A549 (cell line): Measurements from ENCODE around the gene VASH2.

ENCODE experiments used
- BHLHE40 ChIP-seq: IDR thresholded peaks from 2 replicates; pipeline ENCODE4 v1.6.1; 2012; ENCODE audit warnings: low read depth, low read length, inconsistent platforms
- CHD2 ChIP-seq: fragments of 150-350 bp; IDR thresholded peaks from 2 replicates; pipeline ENCODE4 v1.6.1; 2014; ENCODE audit warnings: low read length; ENCODE audit not compliant: partially characterized antibody
- CTCF ChIP-seq: fragments of >200 bp; sonication (Bioruptor Twin); formaldehyde crosslinking; IDR thresholded peaks from 3 replicates; pipeline ENCODE4 v1.5.1; 2016
- EP300 ChIP-seq, 2 experiments: fragments of >200 bp; sonication (Bioruptor Twin); formaldehyde crosslinking; IDR thresholded peaks; 2 replicates in 1 of 2; 3 replicates in 1 of 2; pipeline ENCODE4 v1.6.1; 2016 to 2017
- HDAC2 ChIP-seq: fragments of 200-600 bp; sonication (generic); IDR thresholded peaks from 2 replicates; pipeline ENCODE4 v1.6.1; 2016
- KDM5A ChIP-seq: fragments of 200-600 bp; sonication (generic); IDR thresholded peaks from 2 replicates; pipeline ENCODE4 v1.6.1; 2016; ENCODE audit warnings: antibody characterized with exemption, mild to moderate bottlenecking
- POLR2A ChIP-seq: IDR thresholded peaks from 2 replicates; pipeline ENCODE4 v1.6.1; 2012; ENCODE audit warnings: mild to moderate bottlenecking, low read length
- RCOR1 ChIP-seq: fragments of 150-350 bp; IDR thresholded peaks from 2 replicates; pipeline ENCODE4 v1.6.1; 2014; ENCODE audit warnings: antibody characterized with exemption, low read length, low read depth
- REST ChIP-seq: fragments of 200-600 bp; sonication (generic); IDR thresholded peaks from 2 replicates; pipeline ENCODE4 v1.6.1; 2016; ENCODE audit warnings: antibody characterized with exemption, mild to moderate bottlenecking, moderate library complexity
- RFX5 ChIP-seq: fragments of 450-650 bp; IDR thresholded peaks from 2 replicates; pipeline ENCODE4 v1.7.1; 2014; ENCODE audit warnings: antibody characterized with exemption, mild to moderate bottlenecking, moderate library complexity
- RNF2 ChIP-seq: fragments of 200-600 bp; sonication (generic); IDR thresholded peaks from 2 replicates; pipeline ENCODE4 v1.6.1; 2016; ENCODE audit warnings: low read depth, mild to moderate bottlenecking, antibody characterized with exemption, moderate library complexity, borderline replicate concordance
- SMC3 ChIP-seq: fragments of >200 bp; sonication (Bioruptor Twin); formaldehyde crosslinking; IDR thresholded peaks from 3 replicates; pipeline ENCODE4 v1.6.1; 2018; ENCODE audit warnings: inconsistent platforms

- TF ChIP-seq HDAC2 = no peak
- no peak for TF ChIP-seq CHD2
- TF ChIP-seq SMC3 = no peak
- no peak for TF ChIP-seq KDM5A
- TF ChIP-seq REST = no peak
- no peak for TF ChIP-seq RFX5
- no peak for TF ChIP-seq CTCF
- TF ChIP-seq BHLHE40 = no peak
- TF ChIP-seq RCOR1 = no peak
- no peak for TF ChIP-seq RNF2
- TF ChIP-seq POLR2A = no peak
- TF ChIP-seq EP300 (IDR thresholded peaks at IDR 0.05) = no peak
Observed at GRCh38 chr1:212918824-212919223, 31.5 kb upstream of the VASH2 start.
